NCI-H2196 (cell line): ENCODE measurements around the gene FAM240B.
A peak's percentile ranks its signal among the peaks of the same experiment; 100 is the strongest.

ENCODE experiments used
- DNase-seq: peaks from one replicate; lab custom pipeline; 2025; ENCODE audit not compliant: unreplicated experiment; lab: John Stamatoyannopoulos, UW

The FAM240B gene

GRCh38 chr9:38700695-38701094, 19.2 kb downstream of the FAM240B start:
- DNase-seq: no peak

- DNase-seq: no peak
These were observed 20.6 kb downstream of the FAM240B start for GRCh38 chr9:38699337-38699736.

- no peak for DNase-seq
These were observed 22.1 kb downstream of the FAM240B start for GRCh38 chr9:38697776-38698300.

- no peak for DNase-seq
These were observed 22.9 kb downstream of the FAM240B start for GRCh38 chr9:38696999-38697398.

GRCh38 chr9:38694676-38695075, 25.3 kb downstream of the FAM240B start:
- no peak for DNase-seq

- DNase-seq: no peak
These were observed 27.2 kb downstream of the FAM240B start for GRCh38 chr9:38692707-38693106.

GRCh38 chr9:38690574-38690973, 29.4 kb downstream of the FAM240B start:
- no peak for DNase-seq

GRCh38 chr9:38689678-38690077, 30.3 kb downstream of the FAM240B start:
- no peak for DNase-seq

GRCh38 chr9:38687992-38688391, 31.9 kb downstream of the FAM240B start:
- DNase-seq: peak; percentile 11

GRCh38 chr9:38687389-38687842, 32.5 kb downstream of the FAM240B start:
- DNase-seq: peak; percentile 63

GRCh38 chr9:38686933-38687332, 33.0 kb downstream of the FAM240B start:
- DNase-seq: no peak

- no peak for DNase-seq
These were observed 34.4 kb downstream of the FAM240B start for GRCh38 chr9:38685535-38685934.

GRCh38 chr9:38683336-38683735, 36.6 kb downstream of the FAM240B start:
- no peak for DNase-seq

GRCh38 chr9:38682713-38683112, 37.2 kb downstream of the FAM240B start:
- DNase-seq: no peak

- DNase-seq: no peak
These were observed 38.1 kb downstream of the FAM240B start for GRCh38 chr9:38681747-38682227.

- DNase-seq: no peak
These were observed 39.0 kb downstream of the FAM240B start for GRCh38 chr9:38680837-38681445.

GRCh38 chr9:38677660-38678303, 42.2 kb downstream of the FAM240B start:
- DNase-seq: no peak

GRCh38 chr9:38675831-38676230, 44.1 kb downstream of the FAM240B start:
- no peak for DNase-seq

GRCh38 chr9:38675211-38675610, 44.7 kb downstream of the FAM240B start:
- no peak for DNase-seq

GRCh38 chr9:38673399-38674193, 46.3 kb downstream of the FAM240B start:
- no peak for DNase-seq

GRCh38 chr9:38671748-38672147, 48.2 kb downstream of the FAM240B start:
- DNase-seq: peak; percentile 45

- DNase-seq: no peak
These were observed 48.6 kb downstream of the FAM240B start for GRCh38 chr9:38671372-38671731.
